PFSK-1 (cell line): ENCODE results near the gene SH2D5.

Experiments
- POLR2AphosphoS5 ChIP-seq: IDR thresholded peaks from 2 replicates; pipeline ENCODE4 v1.6.1; 2012; ENCODE audit warnings: low read depth, mild to moderate bottlenecking, control low read depth, low read length, moderate library complexity
- TAF1 ChIP-seq: IDR thresholded peaks from 2 replicates; pipeline ENCODE4 v1.6.1; 2012; ENCODE audit warnings: low read length, control low read depth, borderline replicate concordance; ENCODE audit not compliant: insufficient read depth
- TF ChIP-seq, protein P1 (sequence below), 2 experiments: IDR thresholded peaks; 2 replicates each; pipeline versions ENCODE4 v1.6.1 to v1.8.0; 2011 to 2012; ENCODE audit warnings: low read depth in 2 of 2, low read length in 2 of 2, control low read depth in 1 of 2, inconsistent platforms in 1 of 2, mild to moderate bottlenecking in 1 of 2, moderate library complexity in 1 of 2; ENCODE audit not compliant: insufficient read depth in 1 of 2

GRCh38 chr1:20682571-20683236, 49.8 kb downstream of the SH2D5 start:
- TF ChIP-seq TAF1 (no peak), POLR2AphosphoS5 (no peak)
- TF ChIP-seq, protein P1, sequence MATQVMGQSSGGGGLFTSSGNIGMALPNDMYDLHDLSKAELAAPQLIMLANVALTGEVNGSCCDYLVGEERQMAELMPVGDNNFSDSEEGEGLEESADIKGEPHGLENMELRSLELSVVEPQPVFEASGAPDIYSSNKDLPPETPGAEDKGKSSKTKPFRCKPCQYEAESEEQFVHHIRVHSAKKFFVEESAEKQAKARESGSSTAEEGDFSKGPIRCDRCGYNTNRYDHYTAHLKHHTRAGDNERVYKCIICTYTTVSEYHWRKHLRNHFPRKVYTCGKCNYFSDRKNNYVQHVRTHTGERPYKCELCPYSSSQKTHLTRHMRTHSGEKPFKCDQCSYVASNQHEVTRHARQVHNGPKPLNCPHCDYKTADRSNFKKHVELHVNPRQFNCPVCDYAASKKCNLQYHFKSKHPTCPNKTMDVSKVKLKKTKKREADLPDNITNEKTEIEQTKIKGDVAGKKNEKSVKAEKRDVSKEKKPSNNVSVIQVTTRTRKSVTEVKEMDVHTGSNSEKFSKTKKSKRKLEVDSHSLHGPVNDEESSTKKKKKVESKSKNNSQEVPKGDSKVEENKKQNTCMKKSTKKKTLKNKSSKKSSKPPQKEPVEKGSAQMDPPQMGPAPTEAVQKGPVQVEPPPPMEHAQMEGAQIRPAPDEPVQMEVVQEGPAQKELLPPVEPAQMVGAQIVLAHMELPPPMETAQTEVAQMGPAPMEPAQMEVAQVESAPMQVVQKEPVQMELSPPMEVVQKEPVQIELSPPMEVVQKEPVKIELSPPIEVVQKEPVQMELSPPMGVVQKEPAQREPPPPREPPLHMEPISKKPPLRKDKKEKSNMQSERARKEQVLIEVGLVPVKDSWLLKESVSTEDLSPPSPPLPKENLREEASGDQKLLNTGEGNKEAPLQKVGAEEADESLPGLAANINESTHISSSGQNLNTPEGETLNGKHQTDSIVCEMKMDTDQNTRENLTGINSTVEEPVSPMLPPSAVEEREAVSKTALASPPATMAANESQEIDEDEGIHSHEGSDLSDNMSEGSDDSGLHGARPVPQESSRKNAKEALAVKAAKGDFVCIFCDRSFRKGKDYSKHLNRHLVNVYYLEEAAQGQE (IDR thresholded peaks at IDR 0.05; ENCODE audit: insufficient read depth in 1 of 2, low read depth in 2 of 2, low read length in 2 of 2) = no peak
